BJ (cell line): Measurements from ENCODE around the gene ARID3B. TPM values are rescaled to one million over a fixed set of nuclear protein-coding genes. Genes with fewer than 3 reads are reported as not detected.

ENCODE experiments used
- CTCF ChIA-PET: fragments of 350-600 bp; formaldehyde crosslinking; extraction: SDS; loops from one replicate; lab custom pipeline; 2021; ENCODE audit warnings: antibody characterized with exemption, inconsistent platforms; lab: Yijun Ruan, JAX
- POLR2A ChIA-PET: fragments of 300-600 bp; sonication (Branson Sonifier 250); formaldehyde crosslinking; extraction: SDS; loops from one replicate; lab custom pipeline; 2021; ENCODE audit warnings: antibody characterized with exemption; lab: Charles Lee
- DNase-seq: peaks from one replicate; pipeline ENCODE4 v3.0.0-alpha.2; 2011; ENCODE audit warnings: low read depth
- H3K27me3 ChIP-seq: 2 replicates; pipeline ENCODE4 v1.6.0; 2011; ENCODE audit warnings: low read length; ENCODE audit not compliant: control insufficient read depth, insufficient read depth
- H3K36me3 ChIP-seq: 2 replicates; pipeline ENCODE4 v1.5.1; 2011; ENCODE audit warnings: low read length; ENCODE audit not compliant: control insufficient read depth, insufficient read depth
- H3K4me3 ChIP-seq: 2 replicates; pipeline ENCODE4 v1.5.1; 2011; ENCODE audit warnings: low read depth, mild to moderate bottlenecking, control low read depth, low read length
- polyA plus RNA-seq: library from polyadenylated mRNA; depleted of rRNA; stranded (reverse); fragments of >200 nt; gene quantifications from 2 replicates; pipeline ENCODE4 v1.2.3, GENCODE V29; 2011
- TF ChIP-seq, protein P1 (sequence below): IDR thresholded peaks from 2 replicates; pipeline ENCODE4 v1.5.1; 2011; ENCODE audit warnings: low read depth, mild to moderate bottlenecking, control low read depth, inconsistent platforms, low read length, moderate library complexity; ENCODE audit not compliant: insufficient read depth

ARID3B gene
- polyA plus RNA-seq, 1 experiment = 1.5 TPM

DNA sequence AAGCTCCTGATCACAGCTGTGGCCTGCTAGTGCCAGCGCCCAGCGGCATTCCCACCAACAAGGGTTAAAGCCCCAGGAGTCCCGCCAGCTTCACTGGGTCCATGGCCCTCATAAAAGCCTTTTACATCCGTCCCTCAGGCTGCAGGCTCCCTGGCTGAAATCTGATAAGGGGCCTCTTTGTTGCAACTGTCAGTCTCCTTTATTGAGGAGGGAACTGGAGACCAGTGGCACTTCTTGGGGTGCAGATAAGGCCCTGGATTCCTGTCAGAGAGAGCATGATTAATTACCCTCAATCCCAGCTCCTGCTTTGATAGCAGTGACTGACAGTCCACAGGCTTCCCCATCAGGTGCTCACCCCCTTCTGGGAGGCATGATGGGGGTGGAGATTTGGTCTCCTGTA, 43.8 kb downstream of the ARID3B start:
- H3K27me3 ChIP-seq = no peaks in the 10 kb centered on the region
- POLR2A ChIA-PET = no interaction called here
- no peak for DNase-seq
- CTCF ChIA-PET = no interaction called here
- TF ChIP-seq, protein P1, sequence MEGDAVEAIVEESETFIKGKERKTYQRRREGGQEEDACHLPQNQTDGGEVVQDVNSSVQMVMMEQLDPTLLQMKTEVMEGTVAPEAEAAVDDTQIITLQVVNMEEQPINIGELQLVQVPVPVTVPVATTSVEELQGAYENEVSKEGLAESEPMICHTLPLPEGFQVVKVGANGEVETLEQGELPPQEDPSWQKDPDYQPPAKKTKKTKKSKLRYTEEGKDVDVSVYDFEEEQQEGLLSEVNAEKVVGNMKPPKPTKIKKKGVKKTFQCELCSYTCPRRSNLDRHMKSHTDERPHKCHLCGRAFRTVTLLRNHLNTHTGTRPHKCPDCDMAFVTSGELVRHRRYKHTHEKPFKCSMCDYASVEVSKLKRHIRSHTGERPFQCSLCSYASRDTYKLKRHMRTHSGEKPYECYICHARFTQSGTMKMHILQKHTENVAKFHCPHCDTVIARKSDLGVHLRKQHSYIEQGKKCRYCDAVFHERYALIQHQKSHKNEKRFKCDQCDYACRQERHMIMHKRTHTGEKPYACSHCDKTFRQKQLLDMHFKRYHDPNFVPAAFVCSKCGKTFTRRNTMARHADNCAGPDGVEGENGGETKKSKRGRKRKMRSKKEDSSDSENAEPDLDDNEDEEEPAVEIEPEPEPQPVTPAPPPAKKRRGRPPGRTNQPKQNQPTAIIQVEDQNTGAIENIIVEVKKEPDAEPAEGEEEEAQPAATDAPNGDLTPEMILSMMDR = no peak
- H3K36me3 ChIP-seq = peaks cover 2% of the 10 kb centered on the region; the same call in 1 of the 2 replicates
- H3K4me3 ChIP-seq = no peak overlapping the region

- Histone ChIP-seq H3K27me3 (no peaks in the 10 kb centered on the region), H3K4me3 (no peak overlapping the region), H3K36me3 (peaks cover 2% of the 10 kb centered on the region; the same call in 1 of the 2 replicates)
- TF ChIP-seq, protein P1 = no peak
- ChIA-PET CTCF (no interaction called here), POLR2A (no interaction called here)
- DNase-seq = no peak
Measured at GRCh38 chr15:74585191-74585590, 44.2 kb downstream of the ARID3B start.

- H3K36me3 ChIP-seq = peaks cover 2% of the 10 kb centered on the region; the same call in 1 of the 2 replicates
- TF ChIP-seq, protein P1 = no peak
- no peak for DNase-seq
- no peak overlapping the region for H3K4me3 ChIP-seq
- CTCF ChIA-PET = interaction anchor here (1.0 kb wide), 1 partner anchor 210 kb away, joined by 3 read pairs; no protein-coding TSS in a partner anchor
- POLR2A ChIA-PET = no interaction called here
- no peaks in the 10 kb centered on the region for H3K27me3 ChIP-seq
Measured at GRCh38 chr15:74585857-74586256, 44.8 kb downstream of the ARID3B start.

- Histone ChIP-seq H3K27me3 (no peaks in the 10 kb centered on the region), H3K4me3 (no peak overlapping the region), H3K36me3 (peaks cover 10% of the 10 kb centered on the region; the same call in 1 of the 2 replicates)
- POLR2A ChIA-PET = no interaction called here
- no peak for DNase-seq
- CTCF ChIA-PET = interaction anchor here (1.3 to 1.7 kb wide), 2 partner anchors 8 to 11 kb away, joined by 3 to 4 read pairs; no protein-coding TSS in a partner anchor
- TF ChIP-seq, protein P1 = no peak
Measured at GRCh38 chr15:74589826-74590225, 48.8 kb downstream of the ARID3B start.

DNA sequence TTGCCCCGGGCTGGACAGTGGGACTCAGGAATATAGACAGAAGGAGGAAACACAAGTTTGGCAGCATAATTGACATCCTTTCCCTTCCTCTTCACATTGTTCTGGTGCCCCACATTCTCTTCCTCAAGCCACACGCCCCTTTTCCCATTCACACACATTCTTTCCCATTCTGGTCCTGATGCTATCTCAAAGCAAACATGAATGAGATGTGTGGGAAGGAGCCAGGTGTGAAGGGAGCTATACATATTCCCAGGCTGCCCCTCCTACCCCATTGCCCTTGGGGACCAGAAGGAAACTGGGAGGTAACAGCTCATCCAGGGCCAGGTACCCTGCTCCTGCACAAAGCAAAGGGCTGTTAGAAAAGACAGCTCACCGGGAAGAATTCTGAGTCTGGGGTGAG, 51.2 kb downstream of the ARID3B start:
- TF ChIP-seq, protein P1 = no peak
- Histone ChIP-seq H3K27me3 (no peaks in the 10 kb centered on the region), H3K36me3 (peaks cover 7% of the 10 kb centered on the region; the same call in 1 of the 2 replicates), H3K4me3 (no peak overlapping the region)
- no peak for DNase-seq
- POLR2A ChIA-PET = no interaction called here
- CTCF ChIA-PET = no interaction called here
